22Rv1 (cell line): Measurements from ENCODE around the gene FMN1.

Experiments
- ZFX ChIP-seq: fragments of 450-650 bp; IDR thresholded peaks from 2 replicates; pipeline ENCODE4 v1.6.1; 2017; ENCODE audit warnings: antibody characterized with exemption, borderline replicate concordance
- TF ChIP-seq, protein P1 (sequence below): fragments of 450-650 bp; IDR thresholded peaks from 2 replicates; pipeline ENCODE4 v1.5.1; 2017; ENCODE audit warnings: mild to moderate bottlenecking

DNA sequence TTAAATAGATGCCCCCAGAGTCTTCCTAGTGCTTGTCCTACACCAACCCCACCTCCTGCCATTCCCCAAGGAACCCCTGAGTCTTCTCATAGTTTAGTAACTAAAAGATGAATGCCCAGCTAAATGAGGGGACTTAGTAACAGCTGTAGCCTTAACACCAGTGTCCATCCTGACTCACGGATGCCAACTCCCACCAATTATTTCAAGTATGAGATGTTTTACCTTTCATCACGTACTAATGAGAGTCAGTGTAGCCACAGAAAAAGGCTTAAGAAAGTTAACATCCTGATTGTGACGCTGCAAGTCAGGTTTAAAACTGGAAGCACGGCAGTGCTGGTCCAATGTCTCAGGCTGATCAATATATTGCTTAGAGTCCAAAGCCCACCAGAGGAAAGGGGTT lies 109.9 kb downstream of the FMN1 start:
- TF ChIP-seq, protein P1, sequence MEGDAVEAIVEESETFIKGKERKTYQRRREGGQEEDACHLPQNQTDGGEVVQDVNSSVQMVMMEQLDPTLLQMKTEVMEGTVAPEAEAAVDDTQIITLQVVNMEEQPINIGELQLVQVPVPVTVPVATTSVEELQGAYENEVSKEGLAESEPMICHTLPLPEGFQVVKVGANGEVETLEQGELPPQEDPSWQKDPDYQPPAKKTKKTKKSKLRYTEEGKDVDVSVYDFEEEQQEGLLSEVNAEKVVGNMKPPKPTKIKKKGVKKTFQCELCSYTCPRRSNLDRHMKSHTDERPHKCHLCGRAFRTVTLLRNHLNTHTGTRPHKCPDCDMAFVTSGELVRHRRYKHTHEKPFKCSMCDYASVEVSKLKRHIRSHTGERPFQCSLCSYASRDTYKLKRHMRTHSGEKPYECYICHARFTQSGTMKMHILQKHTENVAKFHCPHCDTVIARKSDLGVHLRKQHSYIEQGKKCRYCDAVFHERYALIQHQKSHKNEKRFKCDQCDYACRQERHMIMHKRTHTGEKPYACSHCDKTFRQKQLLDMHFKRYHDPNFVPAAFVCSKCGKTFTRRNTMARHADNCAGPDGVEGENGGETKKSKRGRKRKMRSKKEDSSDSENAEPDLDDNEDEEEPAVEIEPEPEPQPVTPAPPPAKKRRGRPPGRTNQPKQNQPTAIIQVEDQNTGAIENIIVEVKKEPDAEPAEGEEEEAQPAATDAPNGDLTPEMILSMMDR, result no peak
- no peak for TF ChIP-seq ZFX
